Hematopoietic multipotent progenitor cell treated with erythropoietin and hydrocortisone succinate and interleukin-3 and kit ligand, for 4 days (in vitro differentiated cells): ENCODE measurements around the gene PTPRD.

Experiments used
- DNase-seq: peaks from one replicate; pipeline ENCODE4 v3.0.0-alpha.2; 2015

PTPRD gene

DNA sequence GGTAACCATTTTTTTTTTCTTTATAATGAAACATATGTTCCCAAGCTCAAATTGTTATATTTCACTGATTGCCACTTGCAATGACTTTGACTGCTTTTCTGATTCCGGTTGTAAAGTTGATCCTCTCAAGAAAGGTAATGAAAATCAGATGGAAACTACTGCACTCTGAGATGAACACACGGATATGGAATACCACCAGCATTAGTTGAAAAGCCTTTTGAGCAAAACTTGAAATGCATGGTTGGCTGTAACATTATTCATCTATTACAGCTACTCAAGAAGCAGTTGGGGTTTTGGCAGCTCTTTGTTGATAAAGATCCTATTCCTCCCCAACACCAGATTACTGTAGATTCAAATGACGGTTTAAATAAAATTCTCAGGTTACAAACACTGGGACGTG, 2221.7 kb downstream of the PTPRD start:
- no peak for DNase-seq

DNA sequence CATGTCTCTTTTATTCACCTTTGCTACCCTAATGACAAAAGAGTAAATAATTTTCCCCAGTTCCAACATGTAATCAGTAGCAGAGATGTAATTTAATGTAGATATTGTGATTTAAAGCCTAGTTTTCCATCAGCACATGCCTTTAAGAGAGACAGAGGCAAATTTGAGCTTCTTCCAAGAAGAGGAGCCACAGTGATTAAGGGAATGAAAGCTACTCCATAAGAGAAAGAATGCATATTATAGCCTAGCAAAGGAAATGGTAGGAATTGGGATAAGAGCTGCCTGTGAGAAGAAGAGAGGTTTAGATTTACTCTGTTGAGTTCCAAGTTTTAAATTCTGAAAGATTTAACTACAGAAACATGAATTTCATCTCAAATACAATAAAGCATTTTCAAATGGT, 2222.2 kb downstream of the PTPRD start:
- no peak for DNase-seq

DNA sequence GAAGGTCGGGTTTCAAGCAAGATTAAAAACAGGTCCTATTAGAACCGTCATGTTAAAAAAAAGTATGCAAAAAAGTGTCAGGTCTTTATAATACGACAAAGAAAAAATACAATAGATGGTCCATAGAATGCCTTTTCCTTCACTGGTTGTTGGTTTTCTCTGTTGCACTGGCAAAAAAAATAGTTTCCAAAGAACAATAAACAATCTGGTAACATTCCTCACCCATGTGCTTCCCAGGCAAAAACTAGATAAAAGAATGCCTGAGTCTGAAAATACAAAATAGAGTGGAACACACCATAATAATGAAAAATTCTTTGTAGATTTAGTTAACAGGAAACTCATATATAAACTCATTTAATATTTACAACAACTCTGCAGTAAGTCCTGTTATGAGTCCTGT, 2223.3 kb downstream of the PTPRD start:
- no peak for DNase-seq

DNA sequence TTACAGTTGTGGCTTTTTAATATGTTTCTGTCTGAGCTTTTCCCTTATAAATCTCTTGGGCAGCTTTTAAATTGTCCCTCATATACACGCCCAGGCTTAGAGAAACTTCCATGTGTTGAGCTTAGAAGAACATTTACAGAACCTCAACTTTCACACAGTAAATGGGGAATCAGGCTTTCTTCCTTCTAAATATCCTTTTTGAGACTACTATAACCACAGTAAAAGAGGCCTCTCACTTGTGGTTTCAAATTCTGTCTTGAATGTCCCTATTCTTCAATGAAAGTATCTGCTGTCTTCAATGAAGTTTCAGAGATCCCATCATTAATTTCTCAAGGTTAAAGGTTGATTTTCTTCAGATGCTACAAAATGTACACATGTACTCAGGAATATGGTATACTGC, 2224.7 kb downstream of the PTPRD start:
- DNase-seq, result no peak

DNA sequence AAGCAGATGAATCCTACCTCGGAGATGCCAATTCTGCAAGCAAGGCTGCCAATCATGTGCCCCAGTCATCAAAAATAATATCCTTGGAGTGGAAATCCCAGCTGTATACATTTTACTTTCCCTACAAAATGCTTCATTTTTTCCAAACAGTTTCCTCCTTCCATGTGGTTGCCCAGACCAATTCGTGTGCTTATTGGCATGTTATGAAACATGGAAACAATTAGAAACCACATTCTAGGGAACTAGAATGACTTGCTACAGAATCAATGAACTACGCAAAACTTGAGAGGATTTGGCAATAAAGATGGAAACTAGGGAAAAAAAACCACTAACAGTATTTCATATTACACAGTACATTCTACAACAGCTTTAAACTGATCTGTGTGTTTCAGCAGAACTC, 2228.7 kb downstream of the PTPRD start:
- DNase-seq, result peak; percentile 2

DNA sequence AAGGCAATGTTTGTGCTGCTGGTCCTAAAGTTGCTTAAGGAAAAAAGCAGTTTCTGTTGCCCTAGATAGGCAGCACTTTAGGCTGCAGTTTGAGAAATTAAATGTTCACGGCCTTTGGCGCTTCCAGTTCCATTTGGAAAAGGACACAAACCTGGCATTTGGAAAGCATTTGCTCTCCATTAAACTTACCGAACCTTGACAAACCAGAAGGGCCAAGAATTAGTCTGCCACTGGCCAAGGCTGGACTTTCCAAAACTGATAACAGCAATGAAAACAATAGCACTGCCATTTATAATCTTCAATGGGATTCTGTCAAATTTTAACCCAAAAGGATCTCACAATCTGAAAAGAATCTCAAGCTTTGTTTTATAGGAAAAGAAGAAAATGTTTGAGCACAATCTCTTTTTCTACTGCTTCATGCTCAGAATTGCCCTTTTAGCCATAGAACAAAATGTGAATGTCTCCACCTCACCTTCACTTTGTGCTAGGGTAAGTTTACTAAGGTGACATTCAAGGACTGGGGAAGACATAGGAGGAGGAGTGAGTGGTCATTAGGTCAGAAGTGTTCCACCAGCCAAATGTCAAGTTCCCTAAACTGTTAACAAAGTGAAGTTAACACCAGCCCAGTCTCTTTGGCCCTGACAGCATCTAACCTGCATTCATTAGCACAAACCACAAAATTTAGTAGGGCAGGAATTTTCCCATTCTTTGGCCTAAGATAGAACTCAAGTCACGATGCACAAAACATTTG, 2229.8 kb downstream of the PTPRD start:
- DNase-seq, result no peak

DNA sequence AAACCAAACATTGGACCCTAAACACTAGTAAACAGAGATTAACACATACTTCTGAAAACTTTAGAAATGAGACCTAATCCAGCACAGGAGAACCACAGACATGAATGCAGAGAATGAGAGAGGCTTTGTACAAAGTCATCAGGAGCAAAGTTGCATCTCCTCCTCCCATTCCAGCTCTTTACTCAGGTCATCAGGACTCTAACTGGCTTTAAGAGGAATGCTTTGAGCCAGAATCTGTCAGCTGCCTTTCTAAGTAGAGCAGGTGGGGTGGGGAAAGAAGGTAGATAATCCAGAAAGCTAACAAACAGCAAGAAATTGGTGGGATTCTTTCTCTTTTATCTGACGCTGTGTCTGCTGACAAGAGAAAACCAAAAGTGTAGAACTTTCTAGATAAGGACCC, 2230.5 kb downstream of the PTPRD start:
- no peak for DNase-seq

DNA sequence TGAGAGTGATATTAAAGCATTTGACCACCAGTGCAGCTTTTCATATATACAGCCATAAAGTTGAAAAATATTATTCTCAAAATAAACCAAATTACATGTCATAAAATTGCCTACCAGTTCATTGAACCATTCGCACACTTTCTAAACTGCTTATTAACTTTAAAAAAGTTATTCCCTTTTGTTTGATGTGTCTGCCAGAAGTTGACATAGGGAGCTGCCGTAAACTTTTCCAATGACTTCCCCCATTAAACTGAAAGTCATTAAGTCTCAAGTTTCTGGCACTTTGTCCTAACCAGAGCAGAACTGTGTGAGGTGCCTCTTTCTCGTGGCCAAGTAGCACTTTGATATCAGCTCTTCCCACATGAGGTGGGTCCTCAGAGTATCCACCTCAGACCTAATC, 2231.2 kb downstream of the PTPRD start:
- no peak for DNase-seq

DNA sequence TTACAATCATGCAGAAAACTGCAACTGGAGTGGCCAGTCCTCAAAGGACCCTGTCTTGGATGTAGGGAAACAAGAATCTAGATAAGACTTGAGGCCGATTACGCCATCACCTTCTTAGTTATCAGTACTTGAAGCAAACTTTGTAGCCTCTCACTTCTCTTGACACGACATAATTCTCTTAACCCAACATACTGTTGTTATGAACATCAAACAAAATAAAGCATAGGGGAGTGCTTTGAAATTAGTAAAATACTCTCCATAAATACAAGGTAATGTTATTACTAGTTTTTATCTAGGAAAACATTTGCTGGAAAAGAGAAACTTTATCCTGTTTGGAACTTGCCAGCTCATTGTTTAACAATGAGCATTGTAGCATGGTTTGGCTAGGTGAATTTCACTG, 2238.3 kb downstream of the PTPRD start:
- DNase-seq, result no peak

DNA sequence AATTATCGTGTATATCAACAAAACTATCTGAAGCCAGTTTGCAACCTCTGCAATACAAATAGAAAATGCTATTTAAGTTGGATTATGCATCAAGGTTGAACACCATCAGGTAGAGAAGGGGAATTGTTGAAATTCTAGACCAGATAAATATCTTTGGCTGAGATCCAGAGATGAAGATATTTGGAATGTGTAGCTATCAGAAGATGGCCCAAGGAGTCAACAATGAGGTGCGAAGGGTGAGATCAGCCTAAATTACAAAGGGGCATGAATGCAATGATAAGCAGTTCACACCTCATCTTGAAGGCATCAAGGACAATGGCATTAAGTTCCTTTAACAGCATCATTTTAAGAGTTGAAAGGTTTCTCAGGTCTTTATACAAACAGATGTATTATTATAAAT, 2241.1 kb downstream of the PTPRD start:
- no peak for DNase-seq

DNA sequence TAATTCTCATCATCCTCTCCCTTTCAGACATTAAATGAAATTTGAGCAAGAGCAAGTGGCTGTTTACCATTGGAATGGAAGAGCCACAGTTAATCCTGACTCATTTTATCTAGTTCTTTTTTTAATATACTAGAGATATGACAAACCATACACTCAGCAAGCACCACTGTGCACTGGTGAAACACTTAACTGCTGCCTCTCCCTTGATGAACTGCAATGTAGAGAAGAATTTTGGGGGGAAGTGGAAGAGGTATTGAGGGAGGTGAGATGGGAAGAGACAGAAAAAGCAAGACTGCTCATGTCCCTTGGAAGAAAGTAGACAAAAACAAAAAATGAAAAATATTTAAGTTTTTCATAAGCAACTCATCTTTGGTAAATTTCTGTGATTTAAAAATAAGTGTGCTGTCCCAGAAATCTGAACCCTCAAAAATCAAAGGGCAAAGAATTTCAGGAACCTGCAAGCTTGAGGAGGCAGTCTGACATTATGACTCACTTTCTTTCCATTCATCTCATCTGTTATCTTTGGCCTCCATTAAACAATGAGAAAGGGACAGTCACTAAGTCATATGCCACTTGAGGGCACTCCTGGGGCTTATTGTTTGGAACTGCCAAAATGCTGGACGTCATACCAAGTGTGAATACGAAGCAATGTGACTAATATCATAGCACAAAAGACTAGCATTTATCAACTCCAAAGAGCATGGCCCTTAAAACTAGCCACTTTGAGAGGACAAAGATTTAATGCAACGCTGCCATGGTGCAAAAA, 2246.5 kb downstream of the PTPRD start:
- DNase-seq, result peak; percentile 29

DNA sequence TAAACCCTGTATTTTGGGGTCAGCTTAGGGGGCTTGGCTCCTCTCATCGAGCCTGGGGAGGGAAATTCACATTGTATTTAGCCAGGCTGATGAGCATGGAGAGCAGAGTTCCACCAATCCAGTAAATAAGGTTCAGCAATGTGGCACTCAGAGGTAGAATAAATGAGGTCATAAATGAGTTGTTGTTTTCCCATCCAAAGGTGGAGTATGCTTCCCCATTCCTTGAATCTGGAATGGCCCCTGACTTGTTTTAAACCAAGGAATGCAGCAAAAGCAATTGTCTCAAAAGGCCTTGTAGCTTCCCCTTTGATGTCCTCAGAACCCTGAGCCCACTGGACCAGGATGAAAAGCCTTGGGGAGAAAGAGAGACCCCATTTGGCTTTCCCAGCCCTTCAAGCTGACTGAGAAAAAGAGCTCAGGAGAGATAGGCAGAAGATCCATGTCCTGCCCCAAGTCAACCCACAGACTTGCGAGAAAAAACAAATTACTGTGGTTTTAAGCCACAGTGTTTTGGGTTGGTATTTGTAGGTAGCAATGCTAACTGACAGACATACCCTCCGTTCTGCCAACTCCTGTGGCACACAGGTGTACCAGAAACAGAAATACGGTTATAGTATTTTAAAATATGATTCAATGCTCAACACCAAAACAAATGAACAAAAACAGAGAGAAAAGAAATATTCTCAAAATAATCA, 2247.2 kb downstream of the PTPRD start:
- DNase-seq, result no peak

DNA sequence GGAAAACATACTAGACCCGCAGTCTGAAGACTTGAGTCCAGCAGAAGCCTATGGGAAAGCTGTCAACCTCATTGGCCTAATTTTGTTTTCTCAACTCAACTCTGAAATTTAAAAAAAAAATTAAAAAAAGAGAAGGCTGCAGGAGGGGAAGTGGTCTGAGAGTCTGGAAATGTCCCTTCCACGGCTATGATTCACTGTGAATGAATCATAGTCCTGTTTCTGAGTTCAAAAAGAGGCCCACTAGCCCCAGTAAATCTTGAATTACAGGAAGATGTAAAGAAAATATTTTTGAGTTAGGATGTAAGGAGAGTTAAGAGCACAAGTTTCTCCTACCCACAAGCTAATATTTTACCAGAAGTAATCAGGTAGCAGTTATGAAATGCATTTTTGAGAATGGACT, 2247.8 kb downstream of the PTPRD start:
- DNase-seq, result peak; percentile 9

DNA sequence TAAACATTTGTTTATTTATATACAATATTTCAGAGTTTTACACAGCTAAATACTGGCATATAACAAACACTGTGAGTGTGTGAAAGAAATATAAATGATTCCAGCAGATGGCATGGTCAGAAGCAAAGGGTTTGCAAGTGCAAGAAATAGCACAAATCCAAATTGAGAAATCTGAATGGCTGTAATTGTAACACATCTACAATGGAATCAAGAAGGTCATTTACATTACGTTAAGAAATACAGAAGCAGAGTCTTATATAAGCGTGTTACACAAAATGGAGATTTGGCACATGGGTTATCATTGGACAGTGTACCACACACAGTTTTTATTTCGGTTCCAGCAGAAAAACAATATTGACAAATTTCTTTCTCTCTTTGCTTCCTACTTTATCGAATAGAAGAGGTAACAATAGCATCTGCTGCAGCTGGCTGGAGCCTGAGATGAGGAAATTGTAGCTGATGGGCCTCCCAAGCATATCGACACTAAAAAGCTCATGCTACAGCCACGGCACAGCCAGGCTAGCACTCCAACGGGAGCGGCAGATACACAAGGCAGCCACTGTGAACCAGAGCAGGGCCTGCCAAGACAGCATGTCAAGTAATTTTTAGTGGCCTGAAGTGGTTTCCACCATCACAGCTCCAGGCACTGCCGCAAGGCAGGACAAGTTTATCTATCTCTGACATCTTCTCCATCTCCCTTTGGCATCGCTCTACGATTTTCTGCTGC, 2248.6 kb downstream of the PTPRD start:
- DNase-seq, result no peak

DNA sequence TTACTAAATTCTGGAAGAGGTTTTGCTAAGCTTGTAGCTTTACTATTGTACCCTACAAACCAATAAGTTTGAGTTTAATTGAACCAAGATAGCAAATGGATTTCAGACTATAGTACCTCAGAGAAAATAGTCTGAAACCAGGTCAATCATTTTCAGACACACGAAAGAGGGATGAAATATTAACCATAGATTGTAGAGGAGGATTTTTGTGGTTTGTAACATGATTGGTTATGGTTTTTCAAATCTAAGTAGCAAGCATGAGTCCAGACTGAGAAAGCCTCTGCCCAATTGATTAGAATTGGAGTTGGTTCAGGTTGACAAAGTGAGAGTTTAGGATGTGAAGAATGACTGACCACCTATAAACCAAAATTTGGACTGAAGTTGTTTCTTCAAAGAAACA, 2250.6 kb downstream of the PTPRD start:
- DNase-seq, result no peak

DNA sequence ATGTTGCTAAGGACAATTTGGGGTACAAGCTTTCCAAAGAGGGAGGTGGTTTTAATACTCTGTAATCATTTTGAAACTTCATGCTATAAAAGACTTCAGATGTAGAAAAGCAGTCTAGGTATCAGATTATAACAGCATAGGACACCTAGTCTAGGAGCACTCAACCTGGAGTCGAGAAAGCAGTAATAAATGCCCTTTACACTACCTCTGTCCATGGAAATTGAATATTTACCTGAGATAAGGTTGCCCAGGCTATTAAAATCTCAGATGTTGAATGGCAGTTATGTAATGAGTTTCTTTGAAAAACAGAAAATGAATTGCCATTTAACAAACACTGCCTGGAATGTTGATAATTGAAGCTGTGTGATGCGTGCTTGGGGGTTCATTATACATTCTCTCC, 2251.4 kb downstream of the PTPRD start:
- no peak for DNase-seq

DNA sequence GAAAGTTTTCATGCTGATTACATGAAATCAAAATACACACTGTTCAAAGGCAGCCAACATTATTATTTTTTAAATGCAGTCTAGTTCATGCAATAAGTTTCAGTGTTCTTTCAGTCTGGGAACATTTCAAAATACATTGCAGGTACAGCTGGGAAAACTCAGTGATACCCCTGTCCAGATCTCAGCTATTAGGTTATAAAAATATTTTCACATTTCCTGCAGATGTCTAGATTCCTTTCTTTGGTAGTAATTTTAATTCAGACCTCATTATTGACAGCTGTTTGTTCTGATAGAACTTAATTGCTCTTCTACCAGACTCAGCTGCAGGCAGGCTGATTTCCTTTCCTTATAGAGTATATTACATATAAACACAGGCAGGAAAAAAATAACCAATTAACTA, 2256.4 kb downstream of the PTPRD start:
- DNase-seq, result no peak

DNA sequence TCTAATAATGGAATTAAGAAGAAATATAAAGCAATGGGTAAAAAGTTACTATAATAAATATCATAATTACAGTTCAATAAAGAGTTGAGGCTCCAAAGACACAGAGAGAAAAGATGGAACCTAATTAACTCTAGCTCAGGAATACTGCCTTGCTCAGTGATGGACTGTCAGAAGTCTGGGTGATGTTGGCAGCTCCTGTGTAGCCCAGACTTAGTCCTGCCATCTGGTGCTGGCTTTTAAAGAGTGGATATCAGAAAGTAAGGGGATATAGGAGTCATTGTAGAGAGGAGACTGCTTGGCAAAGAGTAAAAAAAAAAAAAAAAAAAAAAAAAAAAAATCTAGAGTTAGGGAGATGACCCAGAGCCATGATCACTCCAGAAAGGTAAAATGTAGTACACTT, 2261.4 kb downstream of the PTPRD start:
- no peak for DNase-seq

DNA sequence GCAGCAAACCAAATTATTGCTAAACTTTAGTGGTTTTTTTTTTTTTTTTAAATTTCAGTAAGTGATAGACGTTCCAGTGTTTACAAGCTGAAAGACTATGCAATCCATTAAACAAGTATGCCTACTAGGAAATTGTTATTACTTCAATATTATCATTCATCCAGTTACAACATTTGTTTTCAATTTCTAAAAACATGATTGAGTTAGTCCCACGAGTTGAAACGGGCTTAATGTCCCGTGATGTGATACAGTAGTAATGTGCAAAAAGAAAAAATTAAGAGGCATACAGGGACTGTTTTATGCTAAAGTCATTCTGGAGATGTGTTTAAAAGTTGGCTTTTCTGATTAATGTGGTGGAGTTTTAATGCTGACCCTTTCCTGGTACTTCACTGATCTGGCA, 2262.9 kb downstream of the PTPRD start:
- no peak for DNase-seq

DNA sequence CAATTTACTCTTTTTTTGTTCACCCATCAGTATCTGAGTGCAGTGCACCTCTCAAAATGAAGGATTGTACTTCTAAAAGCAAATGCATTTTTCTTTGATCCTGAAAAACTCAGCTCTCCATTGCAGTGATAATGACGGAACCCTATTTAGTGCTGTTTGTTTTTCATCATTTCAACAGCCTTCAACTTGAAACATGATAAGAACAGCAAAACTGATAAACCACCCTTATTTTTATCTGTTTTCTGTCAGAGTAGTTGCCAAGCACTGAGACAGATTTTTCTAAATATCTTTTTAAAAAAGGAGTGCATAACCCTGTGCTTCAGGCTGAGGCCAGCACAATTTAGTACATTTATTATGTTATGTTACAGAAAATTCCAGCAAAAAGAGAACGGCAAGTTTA, 2263.4 kb downstream of the PTPRD start:
- no peak for DNase-seq

DNA sequence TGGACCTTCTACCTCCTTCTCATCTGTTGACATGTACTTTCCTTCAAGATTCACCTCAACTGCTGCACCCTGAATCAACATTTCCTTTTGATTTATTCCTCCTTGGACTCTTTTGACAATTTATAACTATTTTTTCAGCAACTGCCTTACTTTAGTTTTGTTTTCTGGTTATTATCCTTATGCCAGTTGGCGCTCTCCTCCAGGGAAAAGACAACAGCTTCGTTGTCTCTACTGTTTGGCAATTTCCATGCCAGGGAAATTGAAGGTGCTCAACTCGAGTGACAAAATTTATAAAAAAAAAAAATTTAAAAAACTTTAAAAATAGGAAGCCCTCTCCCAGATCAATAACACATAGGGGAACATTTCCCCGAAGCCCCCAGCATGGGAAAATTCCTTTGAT, 2264.0 kb downstream of the PTPRD start:
- DNase-seq, result no peak

DNA sequence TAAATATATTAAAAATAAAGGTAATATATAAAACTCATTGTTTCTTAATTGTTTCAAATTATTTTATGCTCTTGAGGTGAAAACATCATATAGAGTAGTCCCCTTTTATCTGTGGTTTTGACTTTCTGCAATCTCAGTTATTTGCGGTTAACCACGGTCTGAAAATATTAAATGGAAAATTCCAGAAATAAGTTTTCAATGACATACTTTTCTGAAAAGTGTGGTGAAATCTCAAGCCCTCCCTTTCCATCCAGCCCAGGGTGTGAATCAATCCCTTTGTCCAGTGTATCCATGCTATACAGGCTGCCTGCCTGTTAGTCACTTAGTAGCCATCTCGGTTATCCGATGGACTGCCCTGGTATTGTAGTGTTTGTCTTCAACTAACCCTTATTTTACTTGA, 2266.5 kb downstream of the PTPRD start:
- no peak for DNase-seq

DNA sequence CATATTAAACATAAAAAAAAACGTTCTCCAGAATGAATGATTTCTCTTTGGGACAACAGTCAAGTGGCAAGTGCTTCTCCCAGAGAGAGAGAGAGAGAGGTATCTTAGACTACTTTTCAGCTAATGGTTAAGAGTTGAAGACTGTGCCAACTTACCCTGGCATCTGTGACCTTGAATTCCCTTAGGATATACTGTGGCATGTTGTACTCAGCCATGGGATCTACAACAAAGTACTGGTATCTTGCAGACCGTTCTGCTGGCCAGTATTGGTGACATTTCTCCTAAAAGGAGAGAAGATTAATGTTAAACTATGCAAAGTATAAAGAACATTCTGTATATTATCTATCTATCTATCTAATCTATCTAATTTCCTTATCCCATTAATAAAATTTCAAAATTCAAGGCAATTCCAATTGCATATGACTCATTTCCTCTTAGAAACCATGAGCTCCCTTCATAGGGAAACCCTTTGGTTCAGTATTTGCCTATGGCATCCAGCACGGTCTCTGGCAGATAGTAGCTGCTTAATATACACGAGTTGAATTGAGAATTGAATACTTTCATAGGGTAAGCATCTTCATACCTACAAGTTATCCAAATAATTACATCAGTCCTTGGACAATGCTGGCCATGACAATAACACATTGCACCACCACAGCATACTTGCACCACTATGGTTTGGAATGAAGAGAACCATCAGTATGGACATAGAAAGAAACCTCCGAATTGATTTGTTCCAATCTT, 2273.9 kb downstream of the PTPRD start:
- DNase-seq, result no peak
